ENCODE results near the gene MRGPRG.

Gene MRGPRG

GRCh38 chr11:3231550-3231850, 12.9 kb upstream of the MRGPRG start:
- H3K27me3 ChIP-seq (ENCODE audit: control insufficient read depth, insufficient read depth, low read length), result no peaks in the 10 kb centered on the region
- no peaks in the 10 kb centered on the region for H3K9me3 ChIP-seq (ENCODE audit: control insufficient read depth, insufficient read depth, low read length)
- no peak overlapping the region for H3K4me3 ChIP-seq (ENCODE audit: low read depth, low read length)
- no peaks in the 10 kb centered on the region for H3K36me3 ChIP-seq (ENCODE audit: control insufficient read depth, insufficient read depth, low read length)
- no peak overlapping the region for H3K9ac ChIP-seq (ENCODE audit: low read depth, low read length)
- no peaks in the 10 kb centered on the region for H3K4me1 ChIP-seq (ENCODE audit: control insufficient read depth, insufficient read depth, low read length)

- no peak overlapping the region for H3K4me3 ChIP-seq (ENCODE audit: low read depth, low read length)
- no peaks in the 10 kb centered on the region for H3K4me1 ChIP-seq (ENCODE audit: control insufficient read depth, insufficient read depth, low read length)
- H3K27me3 ChIP-seq (ENCODE audit: control insufficient read depth, insufficient read depth, low read length), result no peaks in the 10 kb centered on the region
- H3K36me3 ChIP-seq (ENCODE audit: control insufficient read depth, insufficient read depth, low read length), result no peaks in the 10 kb centered on the region
- H3K9ac ChIP-seq (ENCODE audit: low read depth, low read length), result no peak overlapping the region
- no peaks in the 10 kb centered on the region for H3K9me3 ChIP-seq (ENCODE audit: control insufficient read depth, insufficient read depth, low read length)
Measured at GRCh38 chr11:3230636-3231549, 12.3 kb upstream of the MRGPRG start.

DNA sequence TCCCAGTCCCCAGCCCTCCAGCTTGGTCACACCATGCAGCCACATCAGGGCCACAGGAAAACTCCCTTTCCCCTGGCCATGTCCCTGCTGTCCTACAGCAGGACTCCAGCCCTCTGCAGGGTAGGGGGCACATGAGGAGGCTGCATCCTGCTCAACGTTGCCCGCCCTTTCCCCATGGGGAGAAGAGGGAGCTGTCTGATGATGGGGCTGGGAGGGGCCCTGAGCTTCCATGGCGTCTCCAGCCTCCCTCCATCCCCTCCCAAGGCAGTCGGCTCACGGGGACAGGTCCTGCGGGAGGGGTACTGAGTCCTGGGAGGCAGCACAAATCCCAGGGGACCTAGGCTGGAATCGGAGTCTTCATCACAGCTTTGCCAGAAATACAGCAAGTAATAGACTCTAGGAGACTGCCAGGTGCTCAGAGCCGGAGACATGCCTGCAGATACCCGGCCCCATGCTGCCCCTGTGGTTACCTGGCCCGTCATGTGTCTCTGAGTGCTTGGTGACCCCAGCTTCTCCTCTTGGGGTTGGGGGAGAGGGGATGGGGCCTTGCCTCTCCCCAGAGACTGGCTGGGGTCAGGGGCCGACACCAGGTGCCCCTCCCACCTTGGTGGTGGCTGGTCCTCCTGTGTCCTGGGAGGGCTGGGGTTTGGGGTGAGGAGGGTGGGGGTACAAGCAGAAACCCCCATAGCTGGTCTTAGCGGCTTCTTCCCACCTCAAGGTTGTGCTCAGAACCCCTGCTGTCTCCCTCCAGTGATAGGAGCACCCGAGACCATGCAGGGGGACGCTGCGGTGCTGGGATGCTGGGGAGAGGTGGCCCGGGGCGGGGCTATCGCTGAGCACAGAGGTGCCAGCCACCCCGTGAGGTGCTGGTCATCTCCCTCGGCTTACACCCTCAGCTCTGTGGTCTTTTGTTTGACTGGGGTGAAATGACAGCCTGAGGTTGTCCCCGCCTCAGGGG, 11.3 kb upstream of the MRGPRG start:
- Histone ChIP-seq H3K4me1 (ENCODE audit: control insufficient read depth, insufficient read depth, low read length) (no peaks in the 10 kb centered on the region), H3K9ac (ENCODE audit: low read depth, low read length) (no peak overlapping the region), H3K4me3 (ENCODE audit: low read depth, low read length) (no peak overlapping the region), H3K27me3 (ENCODE audit: control insufficient read depth, insufficient read depth, low read length) (no peaks in the 10 kb centered on the region), H3K36me3 (ENCODE audit: control insufficient read depth, insufficient read depth, low read length) (no peaks in the 10 kb centered on the region), H3K9me3 (ENCODE audit: control insufficient read depth, insufficient read depth, low read length) (no peaks in the 10 kb centered on the region)

GRCh38 chr11:3228445-3228829, 9.8 kb upstream of the MRGPRG start:
- peaks cover 2% of the 10 kb centered on the region for H3K4me1 ChIP-seq (ENCODE audit: control insufficient read depth, insufficient read depth, low read length)
- no peaks in the 10 kb centered on the region for H3K9me3 ChIP-seq (ENCODE audit: control insufficient read depth, insufficient read depth, low read length)
- no peak overlapping the region for H3K4me3 ChIP-seq (ENCODE audit: low read depth, low read length)
- H3K36me3 ChIP-seq (ENCODE audit: control insufficient read depth, insufficient read depth, low read length), result no peaks in the 10 kb centered on the region
- H3K27me3 ChIP-seq (ENCODE audit: control insufficient read depth, insufficient read depth, low read length), result no peaks in the 10 kb centered on the region
- H3K9ac ChIP-seq (ENCODE audit: low read depth, low read length), result no peak overlapping the region

DNA sequence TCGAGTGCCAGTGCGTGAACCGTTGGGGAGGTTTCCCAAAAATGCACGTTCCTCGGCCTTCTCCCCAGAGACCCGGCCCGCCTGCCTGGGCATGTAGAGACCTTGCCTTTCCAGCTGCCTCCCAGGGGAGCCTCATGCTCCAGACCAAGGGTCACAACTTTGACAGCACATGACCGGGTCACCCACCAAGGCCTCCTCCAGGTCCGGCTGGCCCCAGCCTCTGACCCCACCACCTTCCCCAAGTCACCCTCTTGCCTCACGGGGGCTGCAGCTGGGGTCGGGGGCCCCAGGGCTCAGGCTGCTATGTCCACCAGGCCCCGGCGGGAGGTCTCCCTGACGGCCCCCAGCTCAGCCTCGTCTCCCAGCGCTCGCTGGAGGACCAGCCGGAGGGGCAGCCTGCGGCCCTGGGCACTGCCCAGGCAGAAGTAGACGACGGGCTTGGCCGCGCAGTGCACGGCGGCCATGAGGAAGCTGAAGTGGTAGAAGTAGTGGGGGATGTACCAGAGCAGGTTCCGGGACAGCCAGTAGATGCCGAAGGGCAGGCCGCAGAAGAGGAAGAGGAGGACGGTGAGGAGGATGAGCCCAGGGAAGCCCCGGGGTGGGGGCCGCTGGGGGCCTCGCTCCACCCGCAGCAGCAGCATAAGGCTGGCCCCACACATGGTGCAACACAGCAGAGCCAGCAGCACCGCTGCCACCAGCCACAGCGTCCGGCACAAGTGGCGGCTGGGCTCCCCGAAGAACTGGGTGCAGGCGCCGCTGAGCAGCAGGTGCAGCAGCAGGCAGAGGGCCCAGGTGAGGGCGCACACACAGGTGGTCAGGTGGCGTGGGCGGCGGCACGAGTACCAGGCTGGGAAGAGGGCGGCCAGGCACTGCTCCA, 9.2 kb upstream of the MRGPRG start:
- Histone ChIP-seq H3K4me1 (ENCODE audit: control insufficient read depth, insufficient read depth, low read length) (peaks cover 2% of the 10 kb centered on the region), H3K36me3 (ENCODE audit: control insufficient read depth, insufficient read depth, low read length) (no peaks in the 10 kb centered on the region), H3K27me3 (ENCODE audit: control insufficient read depth, insufficient read depth, low read length) (no peaks in the 10 kb centered on the region), H3K4me3 (ENCODE audit: low read depth, low read length) (no peak overlapping the region), H3K9ac (ENCODE audit: low read depth, low read length) (no peak overlapping the region), H3K9me3 (ENCODE audit: control insufficient read depth, insufficient read depth, low read length) (no peaks in the 10 kb centered on the region)

- Histone ChIP-seq H3K36me3 (ENCODE audit: control insufficient read depth, insufficient read depth, low read length) (no peaks in the 10 kb centered on the region), H3K4me3 (ENCODE audit: low read depth, low read length) (no peak overlapping the region), H3K27me3 (ENCODE audit: control insufficient read depth, insufficient read depth, low read length) (no peaks in the 10 kb centered on the region), H3K9ac (ENCODE audit: low read depth, low read length) (no peak overlapping the region), H3K9me3 (ENCODE audit: control insufficient read depth, insufficient read depth, low read length) (no peaks in the 10 kb centered on the region), H3K4me1 (ENCODE audit: control insufficient read depth, insufficient read depth, low read length) (peaks cover 2% of the 10 kb centered on the region)
Measured at GRCh38 chr11:3226846-3227567, 8.4 kb upstream of the MRGPRG start.

DNA sequence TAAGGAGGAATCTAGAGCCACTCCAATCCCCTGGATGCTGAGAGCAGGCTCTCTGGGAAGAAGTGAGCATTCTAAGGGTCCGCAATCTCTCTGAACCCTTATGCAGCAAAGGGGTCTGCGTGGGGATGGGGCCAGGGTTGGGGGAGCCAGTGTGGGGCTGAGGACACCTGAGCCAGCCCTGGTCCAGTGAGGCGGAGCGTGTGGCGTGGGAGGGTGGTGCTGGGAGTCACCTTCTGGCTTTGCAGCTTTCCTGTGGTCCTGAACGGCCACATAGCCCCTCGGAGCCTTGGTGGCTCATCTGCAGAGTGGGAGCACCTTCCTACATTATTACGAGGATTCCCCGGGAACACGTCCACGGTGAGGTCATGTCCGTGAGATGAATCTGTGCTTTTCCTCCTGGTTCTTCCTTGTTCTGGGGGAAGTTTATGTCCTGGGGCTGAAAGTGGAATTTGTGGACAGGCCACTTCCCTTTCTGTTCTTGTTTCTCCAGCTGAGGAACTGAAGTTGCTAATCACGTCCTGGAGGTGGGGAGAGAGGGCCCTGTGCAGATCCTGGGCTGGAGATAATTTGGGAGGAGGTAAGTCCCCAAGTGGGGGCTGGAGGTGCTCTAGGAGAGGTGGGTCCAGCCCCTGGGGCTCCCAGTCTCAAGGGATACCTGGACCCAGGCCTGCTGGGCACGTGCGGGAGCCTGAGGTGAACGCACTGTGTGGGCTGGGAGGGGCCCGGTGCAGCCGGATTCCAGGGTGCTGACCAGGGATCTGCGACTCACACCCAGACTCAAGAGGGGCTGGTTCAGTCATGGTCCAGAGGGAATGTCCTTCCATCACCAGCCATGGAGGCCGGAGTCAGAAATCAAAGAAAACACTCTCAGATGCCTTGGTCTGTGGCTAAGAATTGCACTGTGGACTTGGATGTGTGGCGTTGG, 7.5 kb upstream of the MRGPRG start:
- Histone ChIP-seq H3K4me3 (ENCODE audit: low read depth, low read length) (no peak overlapping the region), H3K4me1 (ENCODE audit: control insufficient read depth, insufficient read depth, low read length) (peaks cover 2% of the 10 kb centered on the region), H3K9me3 (ENCODE audit: control insufficient read depth, insufficient read depth, low read length) (no peaks in the 10 kb centered on the region), H3K27me3 (ENCODE audit: control insufficient read depth, insufficient read depth, low read length) (no peaks in the 10 kb centered on the region), H3K9ac (ENCODE audit: low read depth, low read length) (no peak overlapping the region), H3K36me3 (ENCODE audit: control insufficient read depth, insufficient read depth, low read length) (no peaks in the 10 kb centered on the region)

GRCh38 chr11:3225159-3225758, 6.6 kb upstream of the MRGPRG start:
- Histone ChIP-seq H3K9me3 (ENCODE audit: control insufficient read depth, insufficient read depth, low read length) (no peaks in the 10 kb centered on the region), H3K4me1 (ENCODE audit: control insufficient read depth, insufficient read depth, low read length) (peaks cover 2% of the 10 kb centered on the region), H3K4me3 (ENCODE audit: low read depth, low read length) (no peak overlapping the region), H3K36me3 (ENCODE audit: control insufficient read depth, insufficient read depth, low read length) (no peaks in the 10 kb centered on the region), H3K27me3 (ENCODE audit: control insufficient read depth, insufficient read depth, low read length) (no peaks in the 10 kb centered on the region), H3K9ac (ENCODE audit: low read depth, low read length) (no peak overlapping the region)

- Histone ChIP-seq H3K4me1 (ENCODE audit: control insufficient read depth, insufficient read depth, low read length) (peaks cover 2% of the 10 kb centered on the region), H3K9me3 (ENCODE audit: control insufficient read depth, insufficient read depth, low read length) (no peaks in the 10 kb centered on the region), H3K4me3 (ENCODE audit: low read depth, low read length) (no peak overlapping the region), H3K36me3 (ENCODE audit: control insufficient read depth, insufficient read depth, low read length) (no peaks in the 10 kb centered on the region), H3K27me3 (ENCODE audit: control insufficient read depth, insufficient read depth, low read length) (no peaks in the 10 kb centered on the region), H3K9ac (ENCODE audit: low read depth, low read length) (no peak overlapping the region)
Measured at GRCh38 chr11:3224401-3225057, 5.9 kb upstream of the MRGPRG start.
